ENCODE measurements around the gene ABCC9.
A peak's percentile ranks its signal among the peaks of the same experiment; 100 is the strongest.
"Not testable (repeated sequence)": the region's sequence is repeated elsewhere in the genome, so short reads cannot be mapped to it uniquely, and the experiment has no call there.

Gene ABCC9

GRCh38 chr12:21823581-21823980, 117.6 kb downstream of the ABCC9 start:
- peak in 8 of 10 donors; percentile 4 to 86 (median 30) for DNase-seq
- intact Hi-C loops (cut with DNase I), result no loop called here

GRCh38 chr12:21819678-21820077, 121.5 kb downstream of the ABCC9 start:
- intact Hi-C loops (cut with DNase I), result no loop called here
- DNase-seq, result no peak

GRCh38 chr12:21819236-21819635, 122.0 kb downstream of the ABCC9 start:
- intact Hi-C loops (cut with DNase I), result no loop called here
- no peak for DNase-seq

- no peak for DNase-seq
- intact Hi-C loops (cut with DNase I), result no loop called here
Measured at GRCh38 chr12:21818627-21819026, 122.6 kb downstream of the ABCC9 start.

- intact Hi-C loops (cut with DNase I), result no loop called here
- no peak for DNase-seq
Measured at GRCh38 chr12:21815306-21816062, 125.7 kb downstream of the ABCC9 start.

GRCh38 chr12:21814814-21815213, 126.4 kb downstream of the ABCC9 start:
- intact Hi-C loops (cut with DNase I), result no loop called here
- no peak for DNase-seq

GRCh38 chr12:21814327-21814726, 126.9 kb downstream of the ABCC9 start:
- DNase-seq, result no peak
- intact Hi-C loops (cut with DNase I), result no loop called here

- no peak for DNase-seq
- intact Hi-C loops (cut with DNase I), result no loop called here
Measured at GRCh38 chr12:21813751-21814150, 127.5 kb downstream of the ABCC9 start.

- no peak for DNase-seq
- intact Hi-C loops (cut with DNase I), result no loop called here
Measured at GRCh38 chr12:21813125-21813524, 128.1 kb downstream of the ABCC9 start.

GRCh38 chr12:21812340-21812739, 128.9 kb downstream of the ABCC9 start:
- intact Hi-C loops (cut with DNase I); DNase-seq: not testable (repeated sequence)

GRCh38 chr12:21809100-21809499, 132.1 kb downstream of the ABCC9 start:
- no peak for DNase-seq
- intact Hi-C loops (cut with DNase I), result no loop called here

GRCh38 chr12:21806255-21806654, 135.0 kb downstream of the ABCC9 start:
- DNase-seq, result no peak
- intact Hi-C loops (cut with DNase I), result no loop called here

GRCh38 chr12:21801522-21802288, 139.5 kb downstream of the ABCC9 start:
- DNase-seq, result no peak
- intact Hi-C loops (cut with DNase I), result no loop called here

GRCh38 chr12:21800011-21800410, 141.2 kb downstream of the ABCC9 start:
- intact Hi-C loops (cut with DNase I), result no loop called here
- DNase-seq, result no peak

GRCh38 chr12:21797539-21797938, 143.7 kb downstream of the ABCC9 start:
- no peak for DNase-seq
- intact Hi-C loops (cut with DNase I), result no loop called here

- peak in 1 of 10 donors; percentile 27 for DNase-seq
- intact Hi-C loops (cut with DNase I), result no loop called here
Measured at GRCh38 chr12:21795648-21796328, 145.4 kb downstream of the ABCC9 start.

- DNase-seq, result peak in 2 of 10 donors; percentile 57 to 66
- intact Hi-C loops (cut with DNase I), result not testable (repeated sequence)
Measured at GRCh38 chr12:21794807-21795595, 146.2 kb downstream of the ABCC9 start.

- DNase-seq; intact Hi-C loops (cut with DNase I): not testable (repeated sequence)
Measured at GRCh38 chr12:21789687-21790086, 151.5 kb downstream of the ABCC9 start.

GRCh38 chr12:21788089-21788983, 152.9 kb downstream of the ABCC9 start:
- no peak for DNase-seq
- intact Hi-C loops (cut with DNase I), result no loop called here

Measured in posterior cingulate gyrus (tissue), 11 donors.